K562 (cell line): ENCODE results near the gene TNFSF13B. TPM values are rescaled to one million over a fixed set of nuclear protein-coding genes. Genes with fewer than 3 reads are reported as not detected.

Experiments used
- ATAC-seq: fragments of 200-7000 bp; cut with Tn5 transposase; 3 replicates; pipeline ENCODE4 v1.9.1; 2020; ENCODE audit warnings: moderate library complexity
- BruUV-seq: library from RNA; stranded (reverse); fragments of 400-500 nt; replicated peaks from 2 replicates; lab custom pipeline; 2021; lab: Mats Ljungman, UMichigan
- CTCF ChIA-PET: fragments of 300-600 bp; formaldehyde crosslinking; extraction: SDS; loops from one replicate; lab custom pipeline; 2021; ENCODE audit warnings: low intra/inter-chr PET ratio; lab: Yijun Ruan, JAX
- POLR2A ChIA-PET: fragments of 300-600, 350-650 bp; sonication (Branson Sonifier 250); formaldehyde crosslinking; extraction: SDS; loops from one replicate; lab custom pipeline; 2021; ENCODE audit warnings: antibody characterized with exemption, inconsistent platforms; lab: Yijun Ruan, JAX
- DNase-seq, 4 experiments: peaks; one replicate each; pipeline versions ENCODE4 v3.0.0 to v3.0.0-alpha.2; 2011 to 2018; ENCODE audit warnings: low spot score in 3 of 4, mixed read lengths in 3 of 4; ENCODE audit errors: extremely low read depth in 1 of 4
- FAIRE-seq: peaks from 2 replicates; lab custom pipeline; 2011; peaks lifted over from hg19 to GRCh38; lab: Jason Lieb, UNC
- H2AFZ ChIP-seq: 2 replicates; pipeline ENCODE4 v1.6.0; 2011; ENCODE audit warnings: low read depth, low read length, control low read depth, inconsistent platforms
- H3K27ac ChIP-seq: fragments of 200-600 bp; 3 replicates; pipeline ENCODE4 v1.8.0; 2011; ENCODE audit warnings: low read depth, mild to moderate bottlenecking, control low read depth, inconsistent platforms, low read length, moderate library complexity, mixed read lengths; ENCODE audit errors: extremely low read depth
- H3K27me3 ChIP-seq, 2 experiments: fragments of 300-600 bp in 1 of 2; 2 replicates in 1 of 2; 3 replicates in 1 of 2; pipeline versions ENCODE4 v1.6.0 to v1.8.0; 2011; ENCODE audit warnings: inconsistent platforms in 2 of 2, low read length in 2 of 2, mild to moderate bottlenecking in 1 of 2, mixed read lengths in 1 of 2, moderate library complexity in 1 of 2; ENCODE audit not compliant: control insufficient read depth in 2 of 2, insufficient read depth in 2 of 2
- H3K36me3 ChIP-seq: fragments of 300-600 bp; 3 replicates; pipeline ENCODE4 v1.8.0; 2011; ENCODE audit warnings: mild to moderate bottlenecking, low read length, inconsistent platforms; ENCODE audit not compliant: control insufficient read depth, insufficient read depth
- H3K4me1 ChIP-seq, 2 experiments: fragments of 200-600 bp in 1 of 2; replicated peaks in 1 of 2; 2 replicates in 1 of 2; 3 replicates in 1 of 2; pipeline versions ENCODE4 v1.5.1 to v1.8.0; 2011; ENCODE audit warnings: inconsistent platforms in 2 of 2, low read length in 2 of 2, mild to moderate bottlenecking in 1 of 2, mixed read lengths in 1 of 2, moderate library complexity in 1 of 2; ENCODE audit not compliant: control insufficient read depth in 2 of 2, insufficient read depth in 2 of 2
- H3K4me2 ChIP-seq: 2 replicates; pipeline ENCODE4 v1.6.1; 2011; ENCODE audit warnings: low read length, control low read depth, inconsistent platforms, mixed read lengths; ENCODE audit not compliant: insufficient read depth
- H3K4me3 ChIP-seq: fragments of 200-600 bp; sonication (generic), shearing (Covaris generic); 2 replicates; pipeline ENCODE4 v1.5.1; 2016; ENCODE audit warnings: control low read depth, inconsistent platforms
- H3K79me2 ChIP-seq: fragments of 200-600 bp; 3 replicates; pipeline ENCODE4 v1.8.0; 2011; ENCODE audit warnings: low read length, inconsistent platforms; ENCODE audit not compliant: control insufficient read depth, insufficient read depth
- H3K9ac ChIP-seq, 2 experiments: 2 replicates each; pipeline versions ENCODE4 v1.6.0 to v1.6.1; 2011; ENCODE audit warnings: low read depth in 2 of 2, low read length in 2 of 2, control low read depth in 1 of 2, inconsistent platforms in 1 of 2, mild to moderate bottlenecking in 1 of 2, mixed read lengths in 1 of 2; ENCODE audit not compliant: insufficient read depth in 1 of 2
- H3K9me1 ChIP-seq: one replicate; pipeline ENCODE4 v1.6.0; 2011; ENCODE audit warnings: inconsistent platforms, mild to moderate bottlenecking, low read length, moderate library complexity; ENCODE audit not compliant: control insufficient read depth, insufficient read depth
- H3K9me3 ChIP-seq: replicated peaks from 2 replicates; pipeline ENCODE4 v1.5.1; 2011; ENCODE audit warnings: low read depth, low read length, inconsistent platforms; ENCODE audit not compliant: control insufficient read depth, insufficient read depth
- H4K20me1 ChIP-seq: replicated peaks from 2 replicates; pipeline ENCODE4 v1.6.1; 2011; ENCODE audit warnings: low read length, inconsistent platforms, mixed read lengths; ENCODE audit not compliant: control insufficient read depth, insufficient read depth
- BCLAF1 ChIP-seq, 2 experiments: fragments of 450-650 bp in 1 of 2; IDR thresholded peaks; 2 replicates each; pipeline ENCODE4 v1.6.1; 2011 to 2017; ENCODE audit warnings: low read depth in 2 of 2, antibody characterized with exemption in 1 of 2, borderline replicate concordance in 1 of 2, low read length in 1 of 2, mild to moderate bottlenecking in 1 of 2, mixed read lengths in 1 of 2; ENCODE audit not compliant: control insufficient read depth in 1 of 2
- MCM7 ChIP-seq, 2 experiments: fragments of 450-650 bp; IDR thresholded peaks; 2 replicates each; pipeline ENCODE4 v1.6.1; 2016 to 2018
- ZNF699 ChIP-seq: fragments of 250-450 bp; sonication (Bioruptor Pico); IDR thresholded peaks from 2 replicates; pipeline ENCODE4 v1.8.0; 2021; ENCODE audit warnings: mild to moderate bottlenecking, moderate library complexity; ENCODE audit not compliant: insufficient replicate concordance
- WGBS: fragments of 100-300 bp; shearing (Covaris generic); methylation state at CpG from one replicate; pipeline ENCODE4 v1.1.6; 2016; ENCODE audit warnings: low coverage, mixed read lengths; ENCODE audit not compliant: insufficient coverage; ENCODE audit errors: missing lambda C conversion rate; 5-methylcytosine and 5-hydroxymethylcytosine counted together
- in situ Hi-C: fragments of 300-500 bp; cut with MboI; formaldehyde crosslinking; loops from 4 replicates; pipeline ENCODE4 v1.15.0; 2018; ENCODE audit warnings: inconsistent platforms, mixed read lengths
- intact Hi-C: fragments of 100-400 bp; cut with micrococcal nuclease; formaldehyde crosslinking; loops from 2 replicates; pipeline ENCODE4 v1.14.2; 2022
- polyA plus RNA-seq, 8 experiments: library from polyadenylated mRNA; depleted of rRNA in 4 of 8; stranded (reverse) in 5 of 8; unstranded in 3 of 8; fragments of >200 nt; fragmentation: Nextera tagmentation in 2 of 8; fragmentation: Illumina TruSeq in 1 of 8; extraction: Ambion mirVana in 2 of 8; extraction: Trizol in 1 of 8; gene quantifications; 2 replicates each; pipeline versions ENCODE4 v1.2.1 to v1.2.3, GENCODE V29; 2011 to 2014; ENCODE audit warnings: inconsistent platforms in 1 of 8, missing spikeins in 1 of 8
- total RNA-seq, 7 experiments: library from RNA; depleted of rRNA in 6 of 7; stranded (reverse); fragments of >200 nt in 6 of 7; fragmentation: Illumina TruSeq in 2 of 7; extraction: Trizol in 2 of 7; gene quantifications; 2 replicates each; pipeline versions ENCODE4 v1.2.1 to v1.2.3, GENCODE V29; 2011 to 2021; ENCODE audit warnings: low replicate concordance in 1 of 7
- TF ChIP-seq, protein P1 (sequence below): fragments of 200-800 bp; sonication (Bioruptor generic); IDR thresholded peaks from 2 replicates; pipeline ENCODE4 v1.6.1; 2017; ENCODE audit warnings: missing genetic modification characterization, missing compliant biosample characterization

The TNFSF13B gene
- total and polyA plus RNA-seq, 9 of the 15 experiments (the other 6 are each of a cell fraction or from before 2014, with no cell fraction given) = 1.1 to 2.1 (median 1.5) TPM

- CTCF ChIA-PET = no interaction called here
- intact Hi-C loops (no loop called here), in situ Hi-C loops (no loop called here)
- H3K9ac ChIP-seq = no peak overlapping the region
- no peaks in the 10 kb centered on the region for H4K20me1 ChIP-seq
- POLR2A ChIA-PET = no interaction called here
- ATAC-seq (no peak), DNase-seq (no peak), FAIRE-seq (no peak)
- no peak overlapping the region for H3K27ac ChIP-seq
- H3K36me3 ChIP-seq = no peaks in the 10 kb centered on the region
- H3K79me2 ChIP-seq = no peaks in the 10 kb centered on the region
- H3K9me1 ChIP-seq = no peaks in the 10 kb centered on the region
- no peaks in the 10 kb centered on the region; a peak in 1 of 5 replicates for H3K4me1 ChIP-seq
- H2AFZ ChIP-seq = no peak overlapping the region
- no peaks in the 10 kb centered on the region for H3K27me3 ChIP-seq
- 17% methylated on average over 3 of the region's 3 CpGs for WGBS
- H3K9me3 ChIP-seq = no peaks in the 10 kb centered on the region
- BruUV-seq = no TSS peak
- H3K4me2 ChIP-seq = no peak overlapping the region
- TF ChIP-seq ZNF699 (CRISPR knock-in tag) (no peak), BCLAF1 (IDR thresholded peaks at IDR 0.05; ENCODE audit: borderline replicate concordance in 1 of 2, control insufficient read depth in 1 of 2, low read depth in 2 of 2, low read length in 1 of 2) (no peak), MCM7 (IDR thresholded peaks at IDR 0.05) (no peak)
- TF ChIP-seq, protein P1, sequence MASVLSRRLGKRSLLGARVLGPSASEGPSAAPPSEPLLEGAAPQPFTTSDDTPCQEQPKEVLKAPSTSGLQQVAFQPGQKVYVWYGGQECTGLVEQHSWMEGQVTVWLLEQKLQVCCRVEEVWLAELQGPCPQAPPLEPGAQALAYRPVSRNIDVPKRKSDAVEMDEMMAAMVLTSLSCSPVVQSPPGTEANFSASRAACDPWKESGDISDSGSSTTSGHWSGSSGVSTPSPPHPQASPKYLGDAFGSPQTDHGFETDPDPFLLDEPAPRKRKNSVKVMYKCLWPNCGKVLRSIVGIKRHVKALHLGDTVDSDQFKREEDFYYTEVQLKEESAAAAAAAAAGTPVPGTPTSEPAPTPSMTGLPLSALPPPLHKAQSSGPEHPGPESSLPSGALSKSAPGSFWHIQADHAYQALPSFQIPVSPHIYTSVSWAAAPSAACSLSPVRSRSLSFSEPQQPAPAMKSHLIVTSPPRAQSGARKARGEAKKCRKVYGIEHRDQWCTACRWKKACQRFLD = no peak
- H3K4me3 ChIP-seq = no peak overlapping the region
Measured at GRCh38 chr13:108352599-108352998, 83.1 kb downstream of the TNFSF13B start.
